ENCODE data around the gene TRRAP. TPM values are rescaled to one million over a fixed set of nuclear protein-coding genes. Genes with fewer than 3 reads are reported as not detected.

Gene TRRAP
- polyA plus RNA-seq, 10 donors, result 19.1 to 30.0 (median 22.2) TPM

GRCh38 chr7:99046722-99047121 is 168.4 kb downstream of the TRRAP start:
- no peak for DNase-seq

GRCh38 chr7:99047526-99048077 is 169.3 kb downstream of the TRRAP start:
- DNase-seq, result no peak

- DNase-seq, result no peak
Measured at GRCh38 chr7:99050971-99051370, 172.6 kb downstream of the TRRAP start.

GRCh38 chr7:99054781-99055180 is 176.4 kb downstream of the TRRAP start:
- DNase-seq, result no peak

GRCh38 chr7:99061001-99061776 is 182.9 kb downstream of the TRRAP start:
- DNase-seq, result no peak

Other genes with a start within 250 kb of the TRRAP start
- gene TMEM130, start 8.5 kb upstream of the TRRAP start, polyA plus RNA-seq (ENCODE audit: insufficient read length in 10 of 10), result 1 to 10 TPM; 2.4 to 8.5 (median 4.3) TPM